Iris pigment epithelial cell (primary cell): ENCODE data around the gene DBNDD1.
"Not testable (repeated sequence)": the region's sequence is repeated elsewhere in the genome, so short reads cannot be mapped to it uniquely, and the experiment has no call there.

Experiments used
- DNase-seq: peaks from one replicate; pipeline ENCODE4 v3.0.0-alpha.2; 2011; ENCODE audit warnings: low read depth

The DBNDD1 gene

GRCh38 chr16:90018652-90019542, at the start of gene DBNDD1:
DBNDD1 (minus strand) TSS chr16:90019456; CDS start chr16:90019341, 115 bp downstream.
- DNase-seq, result no peak

GRCh38 chr16:90061437-90061836, 42.2 kb upstream of the DBNDD1 start:
- DNase-seq, result no peak

- peak; percentile 85 for DNase-seq
Measured at GRCh38 chr16:90057738-90058173, 38.5 kb upstream of the DBNDD1 start.

GRCh38 chr16:90056521-90056920, 37.3 kb upstream of the DBNDD1 start:
- DNase-seq, result not testable (repeated sequence)

DNA sequence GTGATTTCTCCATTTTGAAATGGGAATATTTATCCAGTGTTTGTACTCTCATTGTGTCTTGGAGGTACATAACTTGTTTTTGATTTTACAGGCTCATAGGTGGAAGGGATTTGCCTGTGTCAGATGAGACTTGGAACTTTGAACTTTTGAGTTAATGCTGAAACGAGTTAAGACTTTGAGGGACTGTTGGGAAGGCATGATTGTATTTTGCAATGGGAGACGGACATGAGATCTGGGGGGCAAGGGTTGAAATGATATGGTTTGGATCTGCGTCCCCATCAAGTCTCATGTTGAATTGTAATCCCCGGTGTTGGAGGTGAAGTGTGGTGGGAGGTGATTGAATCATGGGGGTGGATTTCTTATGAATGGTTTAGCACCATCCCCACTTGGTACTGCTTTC, 36.1 kb upstream of the DBNDD1 start:
- no peak for DNase-seq

DNA sequence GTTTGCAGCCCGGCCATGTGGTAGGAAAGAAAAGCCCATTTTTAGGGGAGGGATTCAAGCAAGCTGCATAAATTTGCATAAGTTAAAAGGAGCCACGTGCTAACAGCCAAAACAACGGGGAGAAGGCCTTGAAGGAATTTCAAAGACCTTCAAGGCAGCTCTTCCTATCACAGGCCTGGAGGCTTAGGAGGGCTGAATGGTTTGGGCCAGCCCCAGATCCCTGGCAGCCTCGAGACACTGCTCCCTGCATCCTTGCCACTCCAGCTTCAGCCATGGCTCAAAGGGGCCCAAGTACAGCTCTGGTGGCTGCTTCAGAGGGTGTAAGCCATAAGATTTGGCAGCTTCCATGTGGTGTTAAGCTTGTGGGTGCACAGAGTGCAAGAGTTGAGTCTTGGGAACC, 35.3 kb upstream of the DBNDD1 start:
- DNase-seq, result no peak

DNA sequence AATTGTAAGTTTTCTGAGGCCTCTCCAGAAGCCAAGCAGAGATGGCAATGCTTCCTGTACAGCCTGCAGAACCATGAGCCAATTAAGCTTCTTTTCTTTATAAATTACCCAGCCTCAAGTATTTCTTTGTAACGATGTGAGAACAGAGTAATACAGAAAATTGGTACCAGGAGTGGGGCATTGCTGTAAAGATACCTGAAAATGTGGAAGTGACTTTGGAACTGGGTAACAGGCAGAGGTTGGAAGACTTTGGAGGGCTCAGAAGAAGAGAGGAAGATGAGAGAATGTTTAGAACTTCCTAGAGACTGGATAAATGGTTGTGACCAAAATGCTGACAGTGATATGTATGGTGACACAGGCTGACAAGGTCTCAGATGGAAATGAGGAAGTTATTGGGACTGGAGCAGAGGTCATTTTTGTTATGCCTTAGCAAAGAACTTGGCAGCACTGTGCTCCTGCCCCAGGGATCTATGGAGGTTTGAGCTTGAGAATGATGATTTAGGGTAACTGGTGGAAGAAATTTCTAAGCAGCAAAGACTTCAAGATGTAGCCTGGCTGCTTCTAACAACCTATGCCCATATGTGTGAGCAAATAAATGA, 34.7 kb upstream of the DBNDD1 start:
- no peak for DNase-seq

DNA sequence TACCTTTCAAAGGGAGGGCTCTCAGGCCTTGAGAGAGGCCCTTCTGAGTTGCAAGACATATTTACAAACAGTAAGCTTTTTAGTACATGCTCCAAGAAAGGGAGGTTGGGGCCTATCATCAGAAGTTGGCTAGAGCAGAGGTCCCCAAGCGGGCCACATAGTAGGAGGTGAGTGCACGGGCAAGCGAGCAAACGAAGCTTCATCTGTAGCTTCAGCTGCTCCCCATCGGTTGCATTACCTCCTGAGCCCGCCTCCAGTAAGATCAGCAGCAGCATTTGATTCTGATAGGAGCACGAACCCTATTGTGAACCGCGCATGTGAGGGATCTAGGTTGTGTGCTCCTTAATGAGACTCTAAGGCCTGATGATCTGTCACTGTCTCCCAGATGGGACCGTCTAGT, 31.7 kb upstream of the DBNDD1 start:
- no peak for DNase-seq

DNA sequence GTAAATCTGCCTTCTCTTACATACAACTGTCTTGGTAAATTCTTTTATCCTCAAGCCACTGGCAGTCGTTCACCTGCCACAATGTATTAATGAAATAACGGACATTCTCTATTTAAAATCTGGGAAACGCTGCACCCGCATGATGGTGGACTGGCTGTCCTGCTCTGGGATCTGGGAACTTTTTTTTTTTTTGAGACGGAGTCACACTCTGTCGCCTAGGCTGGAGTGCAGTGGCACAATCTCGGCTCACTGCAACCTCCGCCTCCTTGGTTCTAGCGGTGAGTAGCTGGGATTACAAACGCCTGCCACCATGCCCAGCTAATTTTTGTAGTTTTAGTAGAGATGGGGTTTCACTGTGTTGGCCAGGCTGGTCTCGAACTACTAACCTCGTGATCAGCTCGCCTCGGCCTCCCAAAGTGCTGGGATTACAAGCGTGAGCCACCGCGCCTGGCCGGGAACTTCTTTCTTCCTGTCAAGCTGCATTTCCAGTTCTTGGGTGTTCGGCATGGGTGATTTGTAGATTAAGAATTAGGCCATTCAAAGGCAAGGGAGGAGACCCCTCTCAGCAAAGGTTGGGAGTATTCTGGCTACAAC, 29.6 kb upstream of the DBNDD1 start:
- DNase-seq, result no peak

DNA sequence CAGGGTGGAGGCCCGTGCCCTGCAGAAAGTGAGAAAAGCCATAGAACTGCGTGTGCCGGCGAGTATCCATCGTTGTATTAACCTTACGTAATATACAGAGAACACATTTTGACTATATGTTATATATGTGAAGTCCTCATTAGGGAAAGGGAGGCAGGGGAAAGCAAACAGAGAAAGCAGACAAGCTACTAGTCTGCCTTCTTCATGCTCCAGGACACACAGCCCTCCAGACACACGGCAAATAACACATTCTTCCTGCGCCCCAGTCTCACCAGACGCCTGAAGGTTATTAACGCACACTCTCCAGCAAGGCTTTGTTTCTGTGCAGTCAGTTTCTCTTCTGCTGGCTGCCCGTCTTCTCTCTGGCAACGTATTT, 29.1 kb upstream of the DBNDD1 start:
- DNase-seq, result no peak

- no peak for DNase-seq
Measured at GRCh38 chr16:90047714-90048346, 28.6 kb upstream of the DBNDD1 start.

DNA sequence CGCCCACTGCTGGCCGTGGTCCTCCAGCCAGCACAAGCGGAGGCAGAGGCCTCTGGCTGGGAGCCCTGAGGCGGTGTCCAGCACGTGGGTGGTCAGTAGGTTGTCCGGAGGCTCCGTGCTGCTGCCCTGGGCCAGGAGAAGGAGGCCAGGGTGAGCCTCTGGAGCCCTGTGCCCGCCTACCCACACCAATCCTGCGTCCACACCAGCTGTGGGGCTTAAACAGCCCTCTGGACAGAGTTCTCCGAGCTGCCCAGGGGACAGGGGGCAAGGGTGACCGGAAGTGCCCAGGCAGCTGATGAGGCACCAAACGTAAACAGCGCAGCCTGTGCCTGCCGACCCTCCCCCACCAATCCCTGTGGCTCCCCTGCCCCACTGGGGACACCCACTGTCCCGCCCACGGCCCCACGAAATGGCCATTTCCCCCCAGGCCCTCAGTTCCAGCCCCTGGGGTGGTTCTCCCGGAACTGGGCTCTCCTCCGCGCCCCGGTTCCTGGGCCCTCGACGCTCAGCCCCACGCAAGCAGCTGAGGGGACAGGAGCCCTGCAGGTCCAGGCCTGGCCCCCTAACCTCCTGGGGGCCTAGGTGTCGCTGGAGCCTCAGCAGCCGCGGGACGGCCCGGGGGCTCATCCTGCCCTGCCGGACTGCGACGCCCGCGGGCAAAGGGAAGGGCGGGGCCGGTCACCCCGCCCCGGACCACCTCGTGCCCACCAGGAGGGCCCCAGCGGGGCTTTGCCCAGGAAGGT, 27.9 kb upstream of the DBNDD1 start:
- DNase-seq, result peak; percentile 70

GRCh38 chr16:90046122-90046970, 27.1 kb upstream of the DBNDD1 start:
- no peak for DNase-seq

DNA sequence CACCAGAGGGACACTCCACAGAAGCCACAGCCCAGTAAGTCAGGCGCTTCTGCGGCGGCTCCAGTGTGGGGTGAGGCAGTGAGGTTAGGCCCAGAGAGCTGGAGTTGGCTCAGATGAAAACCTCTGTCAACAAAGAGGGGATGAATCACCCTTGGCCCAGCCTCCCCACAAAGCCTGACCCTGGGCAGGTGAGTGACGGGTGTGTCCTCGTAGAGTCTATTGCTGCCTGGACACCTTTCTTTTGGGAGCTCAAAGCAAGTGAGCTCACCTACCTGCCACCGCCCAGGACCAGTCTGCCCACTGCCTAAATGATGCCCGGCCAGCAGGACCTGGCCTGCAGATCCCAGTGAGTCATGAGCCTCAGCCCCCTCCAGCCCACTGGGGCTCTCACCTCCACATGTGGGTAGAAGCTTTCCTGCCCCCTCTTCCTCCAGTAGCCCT, 24.9 kb upstream of the DBNDD1 start:
- DNase-seq, result peak; percentile 45

DNA sequence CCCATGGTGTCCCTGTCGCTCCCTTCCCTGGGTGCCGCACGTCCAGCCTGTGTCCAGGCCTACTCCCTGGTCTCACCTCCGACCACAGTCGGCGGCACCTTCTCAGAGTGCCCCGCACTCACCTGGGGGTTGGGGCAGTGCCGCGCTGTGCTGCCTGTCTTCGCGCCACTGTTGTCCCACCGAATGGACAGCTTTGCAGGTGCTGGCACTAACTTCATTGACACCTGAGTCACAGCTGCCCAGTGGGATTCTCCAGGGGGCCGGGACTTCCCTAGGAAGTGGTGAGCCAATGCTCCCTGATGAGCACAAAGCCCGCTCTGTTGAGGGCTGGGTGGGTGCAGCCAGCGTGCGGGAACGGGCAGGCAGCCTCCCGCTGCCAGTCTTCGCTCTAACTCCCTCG, 24.3 kb upstream of the DBNDD1 start:
- no peak for DNase-seq

DNA sequence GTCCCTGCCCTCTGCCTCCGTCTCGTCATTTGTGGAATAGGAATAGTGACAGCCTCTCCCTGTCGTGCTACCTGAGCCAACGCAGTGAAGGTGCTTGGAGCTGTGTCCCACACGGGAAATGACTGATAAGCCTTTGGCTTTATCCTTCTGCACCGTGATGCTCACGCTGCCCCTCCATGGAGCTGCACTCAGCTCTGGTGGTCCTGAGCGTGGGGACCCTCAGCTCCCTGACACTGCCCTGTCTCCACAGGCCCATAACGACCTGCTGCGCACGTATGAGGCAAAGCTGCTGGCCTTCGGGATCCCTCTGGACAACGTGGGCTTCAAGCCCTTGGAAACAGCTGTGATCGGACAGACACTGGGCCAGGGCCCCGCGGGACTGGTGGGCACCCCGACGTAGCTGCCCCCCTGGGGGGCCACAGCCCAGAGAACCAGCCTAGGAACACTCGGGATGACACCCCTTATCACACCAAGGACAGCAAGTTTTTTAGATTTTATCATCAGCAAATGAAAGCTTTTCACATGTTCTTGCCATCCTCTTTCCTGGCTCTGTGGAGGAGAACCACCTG, 23.8 kb upstream of the DBNDD1 start:
- no peak for DNase-seq

DNA sequence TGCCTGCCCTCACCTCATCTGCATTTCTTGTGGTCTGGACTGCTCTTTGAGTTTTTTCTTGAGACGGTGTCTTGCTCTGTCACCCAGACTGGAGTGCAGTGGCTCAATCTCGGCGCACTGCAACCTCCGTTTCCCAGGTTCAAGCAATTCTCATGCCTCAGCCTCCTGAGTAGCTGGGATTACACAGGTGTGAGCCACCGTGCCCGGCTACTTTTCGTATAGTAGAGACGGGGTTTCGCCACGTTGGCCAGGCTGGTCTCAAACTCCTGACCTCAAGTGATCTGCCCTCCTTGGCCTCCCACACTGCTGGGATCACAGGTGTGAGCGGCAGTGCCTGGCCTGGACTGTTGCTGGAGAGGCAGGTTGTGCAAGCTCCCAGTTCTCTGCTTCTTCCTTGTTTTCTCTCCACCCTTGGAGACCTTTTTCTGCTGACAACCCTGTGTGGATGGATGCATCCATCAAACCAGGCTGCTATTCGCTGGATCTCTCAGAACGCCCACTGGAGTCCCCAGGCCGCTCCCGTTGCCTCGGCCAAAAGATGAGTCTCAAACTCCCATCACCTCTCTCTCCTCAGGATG, 22.7 kb upstream of the DBNDD1 start:
- no peak for DNase-seq

DNA sequence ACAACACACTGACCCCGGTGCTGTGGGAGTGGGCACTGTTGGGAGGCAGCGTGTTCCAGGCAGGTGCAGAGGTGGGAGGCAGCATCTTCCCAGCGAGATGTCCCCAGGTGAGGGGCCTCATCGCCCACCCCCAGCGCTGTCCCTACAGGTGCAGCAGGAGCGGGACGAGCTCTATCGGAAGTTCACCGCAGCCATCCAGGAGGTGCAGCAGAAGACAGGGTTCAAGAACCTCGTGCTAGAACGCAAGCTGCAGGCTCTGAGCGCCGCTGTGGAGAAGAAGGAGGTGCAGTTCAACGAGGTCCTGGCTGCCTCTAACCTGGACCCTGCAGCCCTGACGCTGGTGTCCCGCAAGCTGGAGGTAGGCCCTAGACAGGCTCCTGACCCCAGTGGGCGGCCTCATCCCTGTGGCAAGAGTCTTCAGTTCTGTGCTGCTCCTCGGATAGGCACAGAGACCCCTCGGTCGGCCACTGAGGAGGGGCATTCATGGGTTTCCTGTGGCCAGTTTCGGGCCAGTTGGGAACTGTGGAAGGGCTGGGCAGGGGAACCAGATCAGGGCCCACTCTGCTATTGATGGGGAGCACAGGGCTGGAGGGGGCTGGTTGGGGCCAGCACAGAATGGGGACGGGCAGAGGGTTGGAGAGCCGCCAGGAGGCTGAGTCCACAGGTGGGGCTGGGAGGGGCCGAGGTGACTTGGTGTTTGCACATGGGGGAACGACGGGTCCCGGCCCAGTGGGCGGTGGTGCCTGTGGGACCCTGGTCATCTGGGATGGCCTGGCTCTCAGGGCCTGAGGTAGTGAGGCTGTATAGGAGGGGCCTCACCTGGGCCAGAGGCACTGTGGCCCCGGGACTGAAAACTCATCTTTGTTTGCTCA, 21.1 kb upstream of the DBNDD1 start:
- no peak for DNase-seq

GRCh38 chr16:90037276-90037675, 18.0 kb upstream of the DBNDD1 start:
- DNase-seq, result no peak
